ENCODE data around the gene TTC9C.
A peak's percentile ranks its signal among the peaks of the same experiment; 100 is the strongest.

Gene TTC9C

GRCh38 chr11:62710001-62710345 lies 18.3 kb upstream of the TTC9C start:
- ATAC-seq: no peak
- TF ChIP-seq RARB (CRISPR knock-in tag; IDR thresholded peaks at IDR 0.05) (no peak), CREB5 (CRISPR knock-in tag; IDR thresholded peaks at IDR 0.05; ENCODE audit: low read depth) (0 out of 2 replicates have a peak, but pooled peaks have one; percentile 25)

- no peak for TF ChIP-seq ZFP30 (CRISPR knock-in tag; IDR thresholded peaks at IDR 0.05)
- TF ChIP-seq TOX (CRISPR knock-in tag; IDR thresholded peaks at IDR 0.05; ENCODE audit: borderline replicate concordance): no peak
- no peak for TF ChIP-seq POU6F1 (CRISPR knock-in tag; IDR thresholded peaks at IDR 0.05; ENCODE audit: borderline replicate concordance, low read depth)
- TF ChIP-seq SNAI2 (CRISPR knock-in tag; IDR thresholded peaks at IDR 0.05): no peak
- no peak for TF ChIP-seq BACH2 (CRISPR knock-in tag; IDR thresholded peaks at IDR 0.05; ENCODE audit: borderline replicate concordance)
- TF ChIP-seq ZNF70 (CRISPR knock-in tag; IDR thresholded peaks at IDR 0.05): no peak
- no peak for TF ChIP-seq CSDC2 (CRISPR knock-in tag; IDR thresholded peaks at IDR 0.05)
- no peak for TF ChIP-seq ZC3H10 (CRISPR knock-in tag; IDR thresholded peaks at IDR 0.05)
- TF ChIP-seq ZFP3 (CRISPR knock-in tag; IDR thresholded peaks at IDR 0.05): no peak
- no peak for TF ChIP-seq GLIS3 (CRISPR knock-in tag; IDR thresholded peaks at IDR 0.05)
- TF ChIP-seq ARNTL (CRISPR knock-in tag; IDR thresholded peaks at IDR 0.05; ENCODE audit: borderline replicate concordance, low read depth): no peak
- no peak for TF ChIP-seq TSHZ2 (CRISPR knock-in tag; IDR thresholded peaks at IDR 0.05)
- TF ChIP-seq OSR1 (CRISPR knock-in tag; IDR thresholded peaks at IDR 0.05): no peak
- no peak for TF ChIP-seq RARB (CRISPR knock-in tag; IDR thresholded peaks at IDR 0.05)
- TF ChIP-seq PPARA (CRISPR knock-in tag; IDR thresholded peaks at IDR 0.05; ENCODE audit: borderline replicate concordance): no peak
- ATAC-seq: no peak
These were observed 15.9 kb upstream of the TTC9C start for GRCh38 chr11:62712276-62712812.

GRCh38 chr11:62712861-62713260 lies 15.4 kb upstream of the TTC9C start:
- no peak for ATAC-seq
- TF ChIP-seq ZFP3 (CRISPR knock-in tag; IDR thresholded peaks at IDR 0.05) (no peak), CREB5 (CRISPR knock-in tag; IDR thresholded peaks at IDR 0.05; ENCODE audit: low read depth) (no peak), ESRRG (CRISPR knock-in tag; IDR thresholded peaks at IDR 0.05) (no peak), PPARA (CRISPR knock-in tag; IDR thresholded peaks at IDR 0.05; ENCODE audit: borderline replicate concordance) (no peak), ARNTL (CRISPR knock-in tag; IDR thresholded peaks at IDR 0.05; ENCODE audit: borderline replicate concordance, low read depth) (no peak), CSRNP3 (CRISPR knock-in tag; IDR thresholded peaks at IDR 0.05) (no peak), BACH2 (CRISPR knock-in tag; IDR thresholded peaks at IDR 0.05; ENCODE audit: borderline replicate concordance) (no peak), TOX (CRISPR knock-in tag; IDR thresholded peaks at IDR 0.05; ENCODE audit: borderline replicate concordance) (no peak), ISL1 (CRISPR knock-in tag; IDR thresholded peaks at IDR 0.05) (no peak), POU6F1 (CRISPR knock-in tag; IDR thresholded peaks at IDR 0.05; ENCODE audit: borderline replicate concordance, low read depth) (no peak), PATZ1 (CRISPR knock-in tag; IDR thresholded peaks at IDR 0.05; ENCODE audit: borderline replicate concordance) (no peak), GLIS3 (CRISPR knock-in tag; IDR thresholded peaks at IDR 0.05) (no peak), OSR1 (CRISPR knock-in tag; IDR thresholded peaks at IDR 0.05) (no peak), ZC3H10 (CRISPR knock-in tag; IDR thresholded peaks at IDR 0.05) (no peak), ZNF8 (CRISPR knock-in tag; IDR thresholded peaks at IDR 0.05) (no peak), ZFP30 (CRISPR knock-in tag; IDR thresholded peaks at IDR 0.05) (no peak), RARB (CRISPR knock-in tag; IDR thresholded peaks at IDR 0.05) (no peak), SNAI2 (CRISPR knock-in tag; IDR thresholded peaks at IDR 0.05) (no peak)
